ENCODE data around the gene PWWP2B.

The PWWP2B gene

DNA sequence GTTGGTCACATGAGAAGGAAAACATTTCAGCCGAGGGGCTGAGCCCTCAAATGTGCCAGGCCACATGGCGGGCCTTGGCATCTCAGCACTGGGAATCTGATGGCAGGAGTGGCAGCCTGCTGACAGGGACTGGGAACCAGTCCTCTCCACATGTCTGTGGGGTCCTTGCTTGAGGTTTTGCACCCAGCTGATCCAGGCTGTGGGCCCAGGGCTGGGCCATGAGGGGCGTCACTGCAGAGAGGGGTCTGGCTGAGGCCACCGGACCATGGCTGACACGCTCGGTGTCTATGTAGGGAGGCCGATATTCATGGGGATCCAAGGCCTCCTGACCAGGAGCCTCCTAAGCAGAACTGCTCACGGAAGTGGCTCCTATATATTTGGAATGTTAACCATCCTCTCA is 31.0 kb upstream of the PWWP2B start:
- TF ChIP-seq FOXM1 (IDR thresholded peaks at IDR 0.05; ENCODE audit: borderline replicate concordance, low read depth) (no peak), ZBTB7A (IDR thresholded peaks at IDR 0.05; ENCODE audit: low read depth) (no peak), TAF1 (IDR thresholded peaks at IDR 0.05; ENCODE audit: low read depth) (no peak), CEBPB (IDR thresholded peaks at IDR 0.05) (no peak), EGR1 (IDR thresholded peaks at IDR 0.05) (no peak), NFIC (IDR thresholded peaks at IDR 0.05) (no peak), YY1 (IDR thresholded peaks at IDR 0.05; ENCODE audit: low read depth) (no peak), CREB1 (IDR thresholded peaks at IDR 0.05; ENCODE audit: low read depth) (no peak), TCF12 (IDR thresholded peaks at IDR 0.05; ENCODE audit: low read depth) (no peak), EP300 (IDR thresholded peaks at IDR 0.05; ENCODE audit: borderline replicate concordance) (no peak), RAD21 (IDR thresholded peaks at IDR 0.05; ENCODE audit: low read depth) (no peak), TEAD4 (IDR thresholded peaks at IDR 0.05) (no peak)
- TF ChIP-seq, protein P1, sequence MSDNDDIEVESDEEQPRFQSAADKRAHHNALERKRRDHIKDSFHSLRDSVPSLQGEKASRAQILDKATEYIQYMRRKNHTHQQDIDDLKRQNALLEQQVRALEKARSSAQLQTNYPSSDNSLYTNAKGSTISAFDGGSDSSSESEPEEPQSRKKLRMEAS (IDR thresholded peaks at IDR 0.05), result no peak
- TF ChIP-seq, protein P2, sequence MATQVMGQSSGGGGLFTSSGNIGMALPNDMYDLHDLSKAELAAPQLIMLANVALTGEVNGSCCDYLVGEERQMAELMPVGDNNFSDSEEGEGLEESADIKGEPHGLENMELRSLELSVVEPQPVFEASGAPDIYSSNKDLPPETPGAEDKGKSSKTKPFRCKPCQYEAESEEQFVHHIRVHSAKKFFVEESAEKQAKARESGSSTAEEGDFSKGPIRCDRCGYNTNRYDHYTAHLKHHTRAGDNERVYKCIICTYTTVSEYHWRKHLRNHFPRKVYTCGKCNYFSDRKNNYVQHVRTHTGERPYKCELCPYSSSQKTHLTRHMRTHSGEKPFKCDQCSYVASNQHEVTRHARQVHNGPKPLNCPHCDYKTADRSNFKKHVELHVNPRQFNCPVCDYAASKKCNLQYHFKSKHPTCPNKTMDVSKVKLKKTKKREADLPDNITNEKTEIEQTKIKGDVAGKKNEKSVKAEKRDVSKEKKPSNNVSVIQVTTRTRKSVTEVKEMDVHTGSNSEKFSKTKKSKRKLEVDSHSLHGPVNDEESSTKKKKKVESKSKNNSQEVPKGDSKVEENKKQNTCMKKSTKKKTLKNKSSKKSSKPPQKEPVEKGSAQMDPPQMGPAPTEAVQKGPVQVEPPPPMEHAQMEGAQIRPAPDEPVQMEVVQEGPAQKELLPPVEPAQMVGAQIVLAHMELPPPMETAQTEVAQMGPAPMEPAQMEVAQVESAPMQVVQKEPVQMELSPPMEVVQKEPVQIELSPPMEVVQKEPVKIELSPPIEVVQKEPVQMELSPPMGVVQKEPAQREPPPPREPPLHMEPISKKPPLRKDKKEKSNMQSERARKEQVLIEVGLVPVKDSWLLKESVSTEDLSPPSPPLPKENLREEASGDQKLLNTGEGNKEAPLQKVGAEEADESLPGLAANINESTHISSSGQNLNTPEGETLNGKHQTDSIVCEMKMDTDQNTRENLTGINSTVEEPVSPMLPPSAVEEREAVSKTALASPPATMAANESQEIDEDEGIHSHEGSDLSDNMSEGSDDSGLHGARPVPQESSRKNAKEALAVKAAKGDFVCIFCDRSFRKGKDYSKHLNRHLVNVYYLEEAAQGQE (IDR thresholded peaks at IDR 0.05; ENCODE audit: low read depth), result no peak
- TF ChIP-seq, protein P3, sequence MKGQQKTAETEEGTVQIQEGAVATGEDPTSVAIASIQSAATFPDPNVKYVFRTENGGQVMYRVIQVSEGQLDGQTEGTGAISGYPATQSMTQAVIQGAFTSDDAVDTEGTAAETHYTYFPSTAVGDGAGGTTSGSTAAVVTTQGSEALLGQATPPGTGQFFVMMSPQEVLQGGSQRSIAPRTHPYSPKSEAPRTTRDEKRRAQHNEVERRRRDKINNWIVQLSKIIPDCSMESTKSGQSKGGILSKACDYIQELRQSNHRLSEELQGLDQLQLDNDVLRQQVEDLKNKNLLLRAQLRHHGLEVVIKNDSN (IDR thresholded peaks at IDR 0.05), result no peak

DNA sequence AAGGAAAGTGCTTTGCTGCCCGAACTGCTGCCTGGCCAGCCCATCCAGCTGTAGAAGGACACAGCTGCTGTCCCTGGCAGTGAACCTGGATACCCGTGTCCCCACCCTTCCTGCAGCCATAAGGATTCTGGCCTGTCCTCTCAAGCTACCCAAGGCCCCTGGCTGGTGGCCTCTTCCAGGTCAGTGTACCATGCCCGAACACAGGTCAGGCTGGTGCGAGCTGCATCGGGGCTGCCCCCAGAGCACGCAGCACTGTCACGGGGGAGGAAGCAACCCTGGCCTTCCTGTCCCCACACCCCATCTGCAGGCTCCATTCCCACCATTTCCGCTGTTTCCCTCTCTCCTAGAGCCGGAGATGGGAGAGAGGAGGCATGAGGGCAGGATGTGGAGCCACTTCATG is 30.5 kb upstream of the PWWP2B start:
- TF ChIP-seq YY1 (IDR thresholded peaks at IDR 0.05; ENCODE audit: low read depth) (no peak), NFIC (IDR thresholded peaks at IDR 0.05) (no peak), TEAD4 (IDR thresholded peaks at IDR 0.05) (no peak), TAF1 (IDR thresholded peaks at IDR 0.05; ENCODE audit: low read depth) (no peak), TCF12 (IDR thresholded peaks at IDR 0.05; ENCODE audit: low read depth) (no peak), RAD21 (IDR thresholded peaks at IDR 0.05; ENCODE audit: low read depth) (no peak), FOXM1 (IDR thresholded peaks at IDR 0.05; ENCODE audit: borderline replicate concordance, low read depth) (no peak), CEBPB (IDR thresholded peaks at IDR 0.05) (no peak), EGR1 (IDR thresholded peaks at IDR 0.05) (no peak), EP300 (IDR thresholded peaks at IDR 0.05; ENCODE audit: borderline replicate concordance) (no peak)
- TF ChIP-seq, protein P2 (IDR thresholded peaks at IDR 0.05; ENCODE audit: low read depth), result no peak
- TF ChIP-seq, protein P3 (IDR thresholded peaks at IDR 0.05), result no peak
- TF ChIP-seq, protein P1 (IDR thresholded peaks at IDR 0.05), result no peak

DNA sequence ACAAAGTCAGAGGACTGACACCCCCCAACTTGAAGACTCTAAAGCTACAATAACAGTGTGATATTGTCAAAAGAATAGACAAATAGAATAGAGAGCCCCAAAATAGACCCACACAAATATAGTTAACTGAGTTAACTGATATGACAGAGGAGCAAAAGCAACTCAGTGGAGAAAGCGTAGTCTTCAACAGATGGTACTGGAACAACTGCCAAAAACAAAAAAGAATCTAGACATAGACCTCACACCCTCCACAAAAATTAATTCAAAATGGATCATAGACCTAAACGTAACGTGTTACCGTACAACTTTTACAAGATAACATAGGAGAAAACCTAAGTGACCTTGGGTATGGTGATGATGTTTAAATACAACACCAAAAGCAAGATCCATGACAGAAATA is 28.6 kb upstream of the PWWP2B start:
- TF ChIP-seq RAD21 (IDR thresholded peaks at IDR 0.05; ENCODE audit: low read depth), result no peak
- TF ChIP-seq FOXM1 (IDR thresholded peaks at IDR 0.05; ENCODE audit: borderline replicate concordance, low read depth), result no peak
- no peak for TF ChIP-seq TAF1 (IDR thresholded peaks at IDR 0.05; ENCODE audit: low read depth)

DNA sequence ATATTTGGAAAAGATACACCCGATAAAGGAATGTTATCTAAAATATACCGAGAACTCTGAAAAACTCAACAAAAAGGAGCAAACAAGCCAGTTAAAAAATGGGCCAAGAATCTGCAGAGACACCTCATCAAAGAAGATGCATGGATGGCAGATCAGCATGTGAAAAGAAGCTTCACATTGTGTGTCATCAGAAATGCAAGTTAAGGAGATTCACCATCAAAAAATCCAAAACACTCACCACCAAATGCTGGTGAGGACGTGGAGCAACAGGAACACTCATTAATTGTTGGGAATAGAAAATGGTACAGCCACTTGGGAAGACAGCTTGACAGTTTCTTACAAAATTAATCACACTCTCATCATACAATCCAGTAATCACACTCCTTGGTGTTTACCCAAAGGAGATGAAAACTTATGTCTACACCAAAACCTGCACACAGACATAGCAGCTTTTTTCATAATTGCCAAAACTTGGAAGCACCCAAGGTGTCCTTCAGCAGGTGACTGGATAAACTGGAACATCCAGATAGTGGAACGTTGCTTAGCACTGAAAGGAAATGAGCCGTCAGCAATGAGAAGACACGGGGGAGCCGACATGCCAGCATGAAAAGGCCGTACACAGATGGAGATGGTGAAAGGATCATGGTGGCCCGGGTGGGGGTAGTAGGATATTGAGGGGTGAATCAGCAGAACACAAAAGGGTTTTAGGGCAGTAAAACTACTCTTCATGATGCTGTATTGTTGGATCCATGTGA is 27.9 kb upstream of the PWWP2B start:
- TF ChIP-seq ZBTB7A (IDR thresholded peaks at IDR 0.05; ENCODE audit: low read depth) (no peak), TCF12 (IDR thresholded peaks at IDR 0.05; ENCODE audit: low read depth) (no peak), CEBPB (IDR thresholded peaks at IDR 0.05) (no peak), TEAD4 (IDR thresholded peaks at IDR 0.05) (no peak), NFIC (IDR thresholded peaks at IDR 0.05) (no peak), YY1 (IDR thresholded peaks at IDR 0.05; ENCODE audit: low read depth) (no peak)
- TF ChIP-seq, protein P1 (IDR thresholded peaks at IDR 0.05), result no peak
- TF ChIP-seq, protein P2 (IDR thresholded peaks at IDR 0.05; ENCODE audit: low read depth), result no peak

All from Ishikawa (cell line).